Calu3 (cell line): ENCODE results near the gene MSMP. TPM values are rescaled to one million over a fixed set of nuclear protein-coding genes. Genes with fewer than 3 reads are reported as not detected.

Experiments used
- BruUV-seq: library from RNA; stranded (reverse); fragments of 400-500 nt; replicated peaks from 2 replicates; lab custom pipeline; 2021; lab: Mats Ljungman, UMichigan
- CTCF ChIA-PET: fragments of 300-600 bp; sonication (Branson Sonifier 250); formaldehyde crosslinking; loops from one replicate; lab custom pipeline; 2022; ENCODE audit warnings: antibody characterized with exemption; lab: Charles Lee
- DNase-seq: peaks from one replicate; pipeline ENCODE4 v3.0.0; 2022
- H3K27ac Mint-ChIP-seq: one replicate; pipeline ENCODE4 v1.8.0; 2022; ENCODE audit warnings: mixed read lengths; ENCODE audit not compliant: unreplicated experiment
- H3K27me3 Mint-ChIP-seq: one replicate; pipeline ENCODE4 v1.8.0; 2022; ENCODE audit warnings: mixed read lengths; ENCODE audit not compliant: unreplicated experiment
- H3K36me3 Mint-ChIP-seq: one replicate; pipeline ENCODE4 v1.8.0; 2022; ENCODE audit warnings: mild to moderate bottlenecking, moderate library complexity, mixed read lengths; ENCODE audit not compliant: insufficient read depth, unreplicated experiment
- H3K4me1 Mint-ChIP-seq: one replicate; pipeline ENCODE4 v1.8.0; 2022; ENCODE audit warnings: mild to moderate bottlenecking, low read depth, mixed read lengths; ENCODE audit not compliant: unreplicated experiment
- H3K4me3 Mint-ChIP-seq: one replicate; pipeline ENCODE4 v1.8.0; 2022; ENCODE audit warnings: mild to moderate bottlenecking, low read depth, moderate library complexity, mixed read lengths; ENCODE audit not compliant: unreplicated experiment
- H3K9me3 Mint-ChIP-seq: one replicate; pipeline ENCODE4 v1.8.0; 2022; ENCODE audit warnings: low read depth, mixed read lengths; ENCODE audit not compliant: unreplicated experiment
- intact Hi-C: fragments of 100-400 bp; cut with micrococcal nuclease; formaldehyde crosslinking; loops from one replicate; pipeline ENCODE4 v1.10.0; 2022; ENCODE audit not compliant: unreplicated experiment
- total RNA-seq: library from RNA; stranded (reverse); gene quantifications from 2 replicates; pipeline ENCODE4 v1.2.3, GENCODE V29; 2022
- TF ChIP-seq, protein P1 (sequence below): fragments of 200-600 bp; IDR thresholded peaks from one replicate; pipeline ENCODE4 v1.8.0; 2022; ENCODE audit warnings: antibody characterized with exemption; ENCODE audit not compliant: unreplicated experiment

MSMP gene
- total RNA-seq, 1 experiment from 2014 or later = not detected

DNA sequence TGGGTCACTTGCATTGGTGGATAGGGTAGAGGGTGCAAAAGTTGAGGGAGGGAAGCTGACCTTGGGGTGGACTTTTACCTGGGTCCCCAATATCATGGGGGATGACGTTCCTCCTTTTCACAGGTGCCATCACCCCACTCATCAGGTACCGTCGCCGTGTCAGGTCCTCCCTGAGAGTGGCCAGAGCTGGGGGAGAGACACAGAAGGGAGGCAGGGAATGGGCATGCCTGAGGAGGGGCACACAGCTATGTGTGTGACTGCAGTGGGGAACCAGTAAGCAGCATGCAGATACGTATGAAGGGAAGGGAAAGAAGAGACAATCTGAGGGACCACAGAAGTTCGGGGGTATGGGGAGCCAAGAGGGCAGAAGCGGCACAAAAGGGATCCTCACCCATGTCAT is 15.2 kb downstream of the MSMP start:
- no peak for DNase-seq
- Mint-ChIP-seq H3K36me3 (peaks cover 41% of the 10 kb centered on the region), H3K27ac (no peak overlapping the region), H3K4me3 (no peak overlapping the region), H3K27me3 (no peaks in the 10 kb centered on the region), H3K4me1 (no peaks in the 10 kb centered on the region), H3K9me3 (no peaks in the 10 kb centered on the region)
- intact Hi-C loops = loop anchor here (10.0 kb wide), 2 partner anchors 74 to 76 kb away; partner anchors contain the start of genes ARHGEF39, HINT2 and SPAG8
- CTCF ChIA-PET = no interaction called here
- no TSS peak for BruUV-seq
- TF ChIP-seq, protein P1, sequence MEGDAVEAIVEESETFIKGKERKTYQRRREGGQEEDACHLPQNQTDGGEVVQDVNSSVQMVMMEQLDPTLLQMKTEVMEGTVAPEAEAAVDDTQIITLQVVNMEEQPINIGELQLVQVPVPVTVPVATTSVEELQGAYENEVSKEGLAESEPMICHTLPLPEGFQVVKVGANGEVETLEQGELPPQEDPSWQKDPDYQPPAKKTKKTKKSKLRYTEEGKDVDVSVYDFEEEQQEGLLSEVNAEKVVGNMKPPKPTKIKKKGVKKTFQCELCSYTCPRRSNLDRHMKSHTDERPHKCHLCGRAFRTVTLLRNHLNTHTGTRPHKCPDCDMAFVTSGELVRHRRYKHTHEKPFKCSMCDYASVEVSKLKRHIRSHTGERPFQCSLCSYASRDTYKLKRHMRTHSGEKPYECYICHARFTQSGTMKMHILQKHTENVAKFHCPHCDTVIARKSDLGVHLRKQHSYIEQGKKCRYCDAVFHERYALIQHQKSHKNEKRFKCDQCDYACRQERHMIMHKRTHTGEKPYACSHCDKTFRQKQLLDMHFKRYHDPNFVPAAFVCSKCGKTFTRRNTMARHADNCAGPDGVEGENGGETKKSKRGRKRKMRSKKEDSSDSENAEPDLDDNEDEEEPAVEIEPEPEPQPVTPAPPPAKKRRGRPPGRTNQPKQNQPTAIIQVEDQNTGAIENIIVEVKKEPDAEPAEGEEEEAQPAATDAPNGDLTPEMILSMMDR = no peak

GRCh38 chr9:35738186-35738585 is 15.9 kb downstream of the MSMP start:
- Mint-ChIP-seq H3K36me3 (peaks cover 37% of the 10 kb centered on the region), H3K27me3 (no peaks in the 10 kb centered on the region), H3K4me3 (no peak overlapping the region), H3K9me3 (no peaks in the 10 kb centered on the region), H3K27ac (no peak overlapping the region), H3K4me1 (no peaks in the 10 kb centered on the region)
- BruUV-seq = no TSS peak
- intact Hi-C loops = loop anchor here (10.0 kb wide), 2 partner anchors 73 to 77 kb away; partner anchors contain the start of genes ARHGEF39, HINT2 and SPAG8
- DNase-seq = no peak
- CTCF ChIA-PET = no interaction called here
- TF ChIP-seq, protein P1 = no peak

- no peaks in the 10 kb centered on the region for H3K27me3 Mint-ChIP-seq
- CTCF ChIA-PET = no interaction called here
- TF ChIP-seq, protein P1 = no peak
- H3K4me3 Mint-ChIP-seq = no peak overlapping the region
- peaks cover 45% of the 10 kb centered on the region for H3K36me3 Mint-ChIP-seq
- intact Hi-C loops = loop anchor here (10.0 kb wide), 2 partner anchors 72 to 78 kb away; partner anchors contain the start of genes ARHGEF39, HINT2 and SPAG8
- BruUV-seq = TSS peak; percentile 25
- no peaks in the 10 kb centered on the region for H3K9me3 Mint-ChIP-seq
- H3K27ac Mint-ChIP-seq = no peak overlapping the region
- H3K4me1 Mint-ChIP-seq = no peaks in the 10 kb centered on the region
- no peak for DNase-seq
Measured at GRCh38 chr9:35737143-35737542, 16.9 kb downstream of the MSMP start.

DNA sequence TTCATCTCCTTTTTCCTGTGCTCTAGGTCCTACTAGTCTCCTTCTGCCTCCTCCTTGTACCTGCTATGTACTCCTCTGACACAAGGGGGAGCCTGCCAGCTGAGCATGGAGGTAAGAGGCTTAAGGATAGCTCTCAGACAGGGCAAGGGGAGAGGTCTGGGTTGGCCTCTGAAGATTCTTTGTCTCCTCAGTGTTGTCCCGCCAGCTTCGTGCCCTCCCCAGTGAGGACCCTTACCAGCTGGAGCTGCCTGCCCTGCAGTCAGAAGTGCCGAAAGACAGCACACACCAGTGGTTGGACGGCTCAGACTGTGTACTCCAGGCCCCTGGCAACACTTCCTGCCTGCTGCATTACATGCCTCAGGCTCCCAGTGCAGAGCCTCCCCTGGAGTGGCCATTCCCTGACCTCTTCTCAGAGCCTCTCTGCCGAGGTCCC is 17.9 kb downstream of the MSMP start:
- no peaks in the 10 kb centered on the region for H3K4me1 Mint-ChIP-seq
- H3K36me3 Mint-ChIP-seq = peaks cover 54% of the 10 kb centered on the region
- TF ChIP-seq, protein P1 = peak; percentile 56
- CTCF ChIA-PET = interaction anchor here (0.6 to 1.5 kb wide), 6 partner anchors 10 to 146 kb away, joined by 3 to 9 read pairs (median 4); partner anchors contain the start of gene SPAG8
- H3K9me3 Mint-ChIP-seq = no peaks in the 10 kb centered on the region
- H3K4me3 Mint-ChIP-seq = no peak overlapping the region
- H3K27me3 Mint-ChIP-seq = no peaks in the 10 kb centered on the region
- BruUV-seq = no TSS peak
- no peak overlapping the region for H3K27ac Mint-ChIP-seq
- DNase-seq = peak; percentile 72
- intact Hi-C loops = loop anchor here (1.0 to 10.0 kb wide), 3 partner anchors 51 to 79 kb away; partner anchors contain the start of genes ARHGEF39, HINT2 and SPAG8
